K562 (cell line): ENCODE measurements around the gene RNF103. TPM values are rescaled to one million over a fixed set of nuclear protein-coding genes. Genes with fewer than 3 reads are reported as not detected.

Source experiments
- ARID2 ChIP-seq: fragments of 450-650 bp; IDR thresholded peaks from 2 replicates; pipeline ENCODE4 v1.6.1; 2017; ENCODE audit warnings: antibody characterized with exemption, mild to moderate bottlenecking
- BCL6 ChIP-seq: fragments of 250-450 bp; sonication (Bioruptor Pico); IDR thresholded peaks from 2 replicates; pipeline ENCODE4 v1.4.0; 2020
- FOS ChIP-seq: IDR thresholded peaks from 3 replicates; pipeline ENCODE4 v1.6.1; 2011; ENCODE audit not compliant: insufficient read length; ENCODE audit errors: extremely low read depth
- GABPA ChIP-seq: fragments of 200-800 bp; sonication (Bioruptor generic); conservative IDR thresholded peaks from 2 replicates; pipeline ENCODE4 v1.6.1; 2016; ENCODE audit warnings: low read depth, missing genetic modification characterization, missing compliant biosample characterization
- HNRNPL ChIP-seq: fragments of 200-400 bp; formaldehyde crosslinking; IDR thresholded peaks from 2 replicates; pipeline ENCODE4 v1.6.1; 2017; ENCODE audit warnings: low read depth, mild to moderate bottlenecking, low read length
- MXI1 ChIP-seq: IDR thresholded peaks from 2 replicates; pipeline ENCODE4 v1.6.1; 2011; ENCODE audit warnings: low read depth, mild to moderate bottlenecking, improper control_type of control experiment, low read length
- PYGO2 ChIP-seq: fragments of 450-650 bp; IDR thresholded peaks from 2 replicates; pipeline ENCODE4 v1.6.1; 2016; ENCODE audit warnings: mild to moderate bottlenecking, missing genetic modification characterization, moderate library complexity, missing compliant biosample characterization
- RCOR1 ChIP-seq, 2 experiments: IDR thresholded peaks; 2 replicates each; pipeline ENCODE4 v1.6.1; 2012; ENCODE audit warnings: low read depth in 2 of 2, low read length in 2 of 2, borderline replicate concordance in 1 of 2, improper control_type of control experiment in 1 of 2
- TCF7L2 ChIP-seq: fragments of 150-350 bp; IDR thresholded peaks from 2 replicates; pipeline ENCODE4 v1.6.1; 2016; ENCODE audit warnings: low read depth, mild to moderate bottlenecking, low read length, moderate library complexity
- U2AF1 ChIP-seq: fragments of 200-400 bp; formaldehyde crosslinking; optimal IDR thresholded peaks from 2 replicates; pipeline ENCODE3; 2017; ENCODE audit warnings: mild to moderate bottlenecking, low read depth, low read length, moderate library complexity
- ZFP1 ChIP-seq: fragments of 450-650 bp; formaldehyde crosslinking; IDR thresholded peaks from 2 replicates; pipeline ENCODE4 v1.4.0; 2020; ENCODE audit warnings: mild to moderate bottlenecking, mixed read lengths
- ZFP30 ChIP-seq: fragments of 250-450 bp; sonication (Bioruptor Pico); IDR thresholded peaks from 2 replicates; pipeline ENCODE4 v1.8.0; 2022; ENCODE audit warnings: moderate library complexity, mild to moderate bottlenecking, inconsistent platforms, borderline replicate concordance
- ZNF146 ChIP-seq: IDR thresholded peaks from one replicate; pipeline ENCODE4 v1.6.1; 2018; ENCODE audit warnings: missing compliant biosample characterization; ENCODE audit not compliant: unreplicated experiment
- ZNF174 ChIP-seq: fragments of 250-450 bp; sonication (Bioruptor Pico); IDR thresholded peaks from 2 replicates; pipeline ENCODE4 v1.4.0; 2020; ENCODE audit warnings: mild to moderate bottlenecking
- ZNF23 ChIP-seq: fragments of 250-450 bp; sonication (Bioruptor Pico); IDR thresholded peaks from 2 replicates; pipeline ENCODE4 v1.4.0; 2020; ENCODE audit warnings: mild to moderate bottlenecking
- ZNF239 ChIP-seq: fragments of 250-450 bp; sonication (Bioruptor Pico); IDR thresholded peaks from 2 replicates; pipeline ENCODE4 v1.4.0; 2020; ENCODE audit warnings: mild to moderate bottlenecking
- ZNF57 ChIP-seq: fragments of 450-650 bp; formaldehyde crosslinking; IDR thresholded peaks from 2 replicates; pipeline ENCODE4 v1.4.0; 2020; ENCODE audit warnings: mild to moderate bottlenecking, moderate library complexity
- polyA plus RNA-seq, 8 experiments: library from polyadenylated mRNA; depleted of rRNA in 4 of 8; stranded (reverse) in 5 of 8; unstranded in 3 of 8; fragments of >200 nt; fragmentation: Nextera tagmentation in 2 of 8; fragmentation: Illumina TruSeq in 1 of 8; extraction: Ambion mirVana in 2 of 8; extraction: Trizol in 1 of 8; gene quantifications; 2 replicates each; pipeline versions ENCODE4 v1.2.1 to v1.2.3, GENCODE V29; 2011 to 2014; ENCODE audit warnings: inconsistent platforms in 1 of 8, missing spikeins in 1 of 8
- total RNA-seq, 7 experiments: library from RNA; depleted of rRNA in 6 of 7; stranded (reverse); fragments of >200 nt in 6 of 7; fragmentation: Illumina TruSeq in 2 of 7; extraction: Trizol in 2 of 7; gene quantifications; 2 replicates each; pipeline versions ENCODE4 v1.2.1 to v1.2.3, GENCODE V29; 2011 to 2021; ENCODE audit warnings: low replicate concordance in 1 of 7
- TF ChIP-seq, protein P1 (sequence below), 3 experiments: IDR thresholded peaks in 2 of 3; conservative IDR thresholded peaks in 1 of 3; 2 replicates each; pipeline ENCODE4 v1.5.1; 2011 to 2012; ENCODE audit warnings: low read length in 3 of 3, mild to moderate bottlenecking in 3 of 3, control low read depth in 2 of 3, improper control_type of control experiment in 1 of 3, inconsistent platforms in 1 of 3, low read depth in 1 of 3, mixed read lengths in 1 of 3, moderate library complexity in 1 of 3; ENCODE audit not compliant: insufficient read depth in 2 of 3
- TF ChIP-seq, protein P2 (sequence below): fragments of 450-650 bp; IDR thresholded peaks from 2 replicates; pipeline ENCODE4 v1.6.1; 2018; ENCODE audit not compliant: partially characterized antibody
- TF ChIP-seq, protein P3 (sequence below): fragments of 250-450 bp; sonication (Bioruptor Pico); IDR thresholded peaks from 2 replicates; pipeline ENCODE4 v1.8.0; 2021; ENCODE audit warnings: moderate library complexity, mild to moderate bottlenecking, inconsistent platforms

The RNF103 gene
- total and polyA plus RNA-seq, 9 of the 15 experiments (the other 6 are each of a cell fraction or from before 2014, with no cell fraction given): 1.2 to 6.8 (median 4.6) TPM

DNA sequence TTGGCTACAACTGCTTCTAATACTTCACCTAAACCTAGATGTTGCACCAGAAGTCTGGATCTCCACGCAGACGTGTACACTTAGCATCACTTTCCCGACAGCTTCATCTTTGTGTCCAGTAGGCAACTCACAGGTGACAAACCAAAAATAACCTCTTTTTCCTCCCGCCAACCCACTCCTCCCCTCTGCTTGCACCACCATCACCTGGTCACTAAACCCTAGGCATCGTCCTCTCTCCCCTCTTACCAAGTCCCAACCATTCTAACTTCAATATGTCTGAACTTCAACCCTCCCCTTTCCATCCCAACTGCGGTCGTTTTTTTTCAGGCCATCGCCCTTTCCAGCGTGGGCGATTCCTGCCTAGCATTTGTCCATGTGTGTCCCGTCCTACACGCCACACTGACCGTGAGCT, 60.0 kb downstream of the RNF103 start (continued):
- no peak for TF ChIP-seq ZNF57 (CRISPR knock-in tag)
- TF ChIP-seq ARID2: no peak
- no peak for TF ChIP-seq MXI1
- TF ChIP-seq ZFP1 (CRISPR knock-in tag): no peak
- no peak for TF ChIP-seq ZNF174 (CRISPR knock-in tag)
- no peak; the same call in 1 of the 2 replicates for TF ChIP-seq ZNF23
- no peak for TF ChIP-seq U2AF1
- TF ChIP-seq ZNF239 (CRISPR knock-in tag): no peak
- no peak for TF ChIP-seq GABPA (tag)
- no peak for TF ChIP-seq RCOR1 (IDR thresholded peaks at IDR 0.05; ENCODE audit: borderline replicate concordance in 1 of 2, low read depth in 2 of 2, low read length in 2 of 2)
- no peak for TF ChIP-seq PYGO2 (tag)
- no peak for TF ChIP-seq BCL6 (CRISPR knock-in tag)
- no peak for TF ChIP-seq HNRNPL
- TF ChIP-seq, protein P1, sequence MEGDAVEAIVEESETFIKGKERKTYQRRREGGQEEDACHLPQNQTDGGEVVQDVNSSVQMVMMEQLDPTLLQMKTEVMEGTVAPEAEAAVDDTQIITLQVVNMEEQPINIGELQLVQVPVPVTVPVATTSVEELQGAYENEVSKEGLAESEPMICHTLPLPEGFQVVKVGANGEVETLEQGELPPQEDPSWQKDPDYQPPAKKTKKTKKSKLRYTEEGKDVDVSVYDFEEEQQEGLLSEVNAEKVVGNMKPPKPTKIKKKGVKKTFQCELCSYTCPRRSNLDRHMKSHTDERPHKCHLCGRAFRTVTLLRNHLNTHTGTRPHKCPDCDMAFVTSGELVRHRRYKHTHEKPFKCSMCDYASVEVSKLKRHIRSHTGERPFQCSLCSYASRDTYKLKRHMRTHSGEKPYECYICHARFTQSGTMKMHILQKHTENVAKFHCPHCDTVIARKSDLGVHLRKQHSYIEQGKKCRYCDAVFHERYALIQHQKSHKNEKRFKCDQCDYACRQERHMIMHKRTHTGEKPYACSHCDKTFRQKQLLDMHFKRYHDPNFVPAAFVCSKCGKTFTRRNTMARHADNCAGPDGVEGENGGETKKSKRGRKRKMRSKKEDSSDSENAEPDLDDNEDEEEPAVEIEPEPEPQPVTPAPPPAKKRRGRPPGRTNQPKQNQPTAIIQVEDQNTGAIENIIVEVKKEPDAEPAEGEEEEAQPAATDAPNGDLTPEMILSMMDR (IDR thresholded peaks at IDR 0.05 in 2 of 3, conservative IDR thresholded peaks at IDR 0.05 in 1 of 3; ENCODE audit: insufficient read depth in 2 of 3, low read depth in 1 of 3, low read length in 3 of 3): no peak
- TF ChIP-seq, protein P2, sequence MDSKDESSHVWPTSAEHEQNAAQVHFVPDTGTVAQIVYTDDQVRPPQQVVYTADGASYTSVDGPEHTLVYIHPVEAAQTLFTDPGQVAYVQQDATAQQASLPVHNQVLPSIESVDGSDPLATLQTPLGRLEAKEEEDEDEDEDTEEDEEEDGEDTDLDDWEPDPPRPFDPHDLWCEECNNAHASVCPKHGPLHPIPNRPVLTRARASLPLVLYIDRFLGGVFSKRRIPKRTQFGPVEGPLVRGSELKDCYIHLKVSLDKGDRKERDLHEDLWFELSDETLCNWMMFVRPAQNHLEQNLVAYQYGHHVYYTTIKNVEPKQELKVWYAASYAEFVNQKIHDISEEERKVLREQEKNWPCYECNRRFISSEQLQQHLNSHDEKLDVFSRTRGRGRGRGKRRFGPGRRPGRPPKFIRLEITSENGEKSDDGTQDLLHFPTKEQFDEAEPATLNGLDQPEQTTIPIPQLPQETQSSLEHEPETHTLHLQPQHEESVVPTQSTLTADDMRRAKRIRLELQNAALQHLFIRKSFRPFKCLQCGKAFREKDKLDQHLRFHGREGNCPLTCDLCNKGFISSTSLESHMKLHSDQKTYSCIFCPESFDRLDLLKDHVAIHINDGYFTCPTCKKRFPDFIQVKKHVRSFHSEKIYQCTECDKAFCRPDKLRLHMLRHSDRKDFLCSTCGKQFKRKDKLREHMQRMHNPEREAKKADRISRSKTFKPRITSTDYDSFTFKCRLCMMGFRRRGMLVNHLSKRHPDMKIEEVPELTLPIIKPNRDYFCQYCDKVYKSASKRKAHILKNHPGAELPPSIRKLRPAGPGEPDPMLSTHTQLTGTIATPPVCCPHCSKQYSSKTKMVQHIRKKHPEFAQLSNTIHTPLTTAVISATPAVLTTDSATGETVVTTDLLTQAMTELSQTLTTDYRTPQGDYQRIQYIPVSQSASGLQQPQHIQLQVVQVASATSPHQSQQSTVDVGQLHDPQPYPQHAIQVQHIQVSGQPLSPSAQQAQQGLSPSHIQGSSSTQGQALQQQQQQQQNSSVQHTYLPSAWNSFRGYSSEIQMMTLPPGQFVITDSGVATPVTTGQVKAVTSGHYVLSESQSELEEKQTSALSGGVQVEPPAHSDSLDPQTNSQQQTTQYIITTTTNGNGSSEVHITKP: no peak
- TF ChIP-seq, protein P3, sequence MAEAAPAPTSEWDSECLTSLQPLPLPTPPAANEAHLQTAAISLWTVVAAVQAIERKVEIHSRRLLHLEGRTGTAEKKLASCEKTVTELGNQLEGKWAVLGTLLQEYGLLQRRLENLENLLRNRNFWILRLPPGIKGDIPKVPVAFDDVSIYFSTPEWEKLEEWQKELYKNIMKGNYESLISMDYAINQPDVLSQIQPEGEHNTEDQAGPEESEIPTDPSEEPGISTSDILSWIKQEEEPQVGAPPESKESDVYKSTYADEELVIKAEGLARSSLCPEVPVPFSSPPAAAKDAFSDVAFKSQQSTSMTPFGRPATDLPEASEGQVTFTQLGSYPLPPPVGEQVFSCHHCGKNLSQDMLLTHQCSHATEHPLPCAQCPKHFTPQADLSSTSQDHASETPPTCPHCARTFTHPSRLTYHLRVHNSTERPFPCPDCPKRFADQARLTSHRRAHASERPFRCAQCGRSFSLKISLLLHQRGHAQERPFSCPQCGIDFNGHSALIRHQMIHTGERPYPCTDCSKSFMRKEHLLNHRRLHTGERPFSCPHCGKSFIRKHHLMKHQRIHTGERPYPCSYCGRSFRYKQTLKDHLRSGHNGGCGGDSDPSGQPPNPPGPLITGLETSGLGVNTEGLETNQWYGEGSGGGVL (CRISPR knock-in tag): no peak
- TF ChIP-seq ZFP30 (CRISPR knock-in tag): no peak
- no peak for TF ChIP-seq ZNF146
- TF ChIP-seq FOS: no peak
- no peak for TF ChIP-seq TCF7L2
